ENCODE measurements around the gene PPP1R27. TPM values are rescaled to one million over a fixed set of nuclear protein-coding genes. Genes with fewer than 3 reads are reported as not detected.
"Not testable (repeated sequence)": the region's sequence is repeated elsewhere in the genome, so short reads cannot be mapped to it uniquely, and the experiment has no call there.

Gene PPP1R27
- total RNA-seq, 2 donors from 2014 or later = not detected

GRCh38 chr17:81843713-81844326 is 9.0 kb upstream of the PPP1R27 start:
- Histone ChIP-seq H3K9me3 (no peaks in the 10 kb centered on the region), H3K36me3 (peaks cover 51% of the 10 kb centered on the region), H3K27me3 (replicated peaks; ENCODE audit: insufficient read depth) (no peaks in the 10 kb centered on the region), H3K4me3 (no peak overlapping the region), H3K27ac (no peak overlapping the region), H3K4me1 (ENCODE audit: control insufficient read depth in 1 of 2, low read depth in 2 of 2) (no peaks in the 10 kb centered on the region)
- TF ChIP-seq CTCF (IDR thresholded peaks at IDR 0.05) = no peak
- DNase-seq (ENCODE audit: low spot score) = no peak
- no peak for ATAC-seq (ENCODE audit: insufficient number of reproducible peaks, low FRiP score, low read depth)

- no peaks in the 10 kb centered on the region for H3K4me1 ChIP-seq (ENCODE audit: control insufficient read depth in 1 of 2, low read depth in 2 of 2)
- no peak for ATAC-seq (ENCODE audit: insufficient number of reproducible peaks, low FRiP score, low read depth)
- no peaks in the 10 kb centered on the region for H3K27me3 ChIP-seq (replicated peaks; ENCODE audit: insufficient read depth)
- peaks cover 51% of the 10 kb centered on the region for H3K36me3 ChIP-seq
- H3K9me3 ChIP-seq = no peaks in the 10 kb centered on the region
- no peak for TF ChIP-seq CTCF (IDR thresholded peaks at IDR 0.05)
- no peak overlapping the region for H3K27ac ChIP-seq
- DNase-seq (ENCODE audit: low spot score) = no peak
- H3K4me3 ChIP-seq = no peak overlapping the region
These were observed 8.1 kb upstream of the PPP1R27 start for GRCh38 chr17:81842725-81843504.

GRCh38 chr17:81842378-81842724 is 7.5 kb upstream of the PPP1R27 start:
- Histone ChIP-seq H3K27ac (no peak overlapping the region), H3K4me3 (no peak overlapping the region), H3K36me3 (peaks cover 48% of the 10 kb centered on the region), H3K9me3 (no peaks in the 10 kb centered on the region), H3K27me3 (replicated peaks; ENCODE audit: insufficient read depth) (no peaks in the 10 kb centered on the region), H3K4me1 (ENCODE audit: control insufficient read depth in 1 of 2, low read depth in 2 of 2) (no peaks in the 10 kb centered on the region)
- DNase-seq (ENCODE audit: low spot score) (no peak), ATAC-seq (ENCODE audit: insufficient number of reproducible peaks, low FRiP score, low read depth) (no peak)
- TF ChIP-seq CTCF (IDR thresholded peaks at IDR 0.05) = no peak

- Histone ChIP-seq H3K27me3 (replicated peaks; ENCODE audit: insufficient read depth) (no peaks in the 10 kb centered on the region), H3K4me3 (no peak overlapping the region), H3K4me1 (ENCODE audit: control insufficient read depth in 1 of 2, low read depth in 2 of 2) (no peaks in the 10 kb centered on the region), H3K9me3 (no peaks in the 10 kb centered on the region), H3K27ac (no peak overlapping the region), H3K36me3 (peaks cover 43% of the 10 kb centered on the region)
- ATAC-seq (ENCODE audit: insufficient number of reproducible peaks, low FRiP score, low read depth) (no peak), DNase-seq (ENCODE audit: low spot score) (no peak)
- TF ChIP-seq CTCF (IDR thresholded peaks at IDR 0.05) = no peak
These were observed 7.0 kb upstream of the PPP1R27 start for GRCh38 chr17:81841866-81842265.

- Histone ChIP-seq H3K27me3 (replicated peaks; ENCODE audit: insufficient read depth) (no peaks in the 10 kb centered on the region), H3K9me3 (no peaks in the 10 kb centered on the region), H3K36me3 (peaks cover 35% of the 10 kb centered on the region), H3K4me3 (no peak overlapping the region), H3K27ac (no peak overlapping the region), H3K4me1 (ENCODE audit: control insufficient read depth in 1 of 2, low read depth in 2 of 2) (no peaks in the 10 kb centered on the region)
- no peak for TF ChIP-seq CTCF (IDR thresholded peaks at IDR 0.05)
- no peak for DNase-seq (ENCODE audit: low spot score)
- no peak for ATAC-seq (ENCODE audit: insufficient number of reproducible peaks, low FRiP score, low read depth)
These were observed 6.3 kb upstream of the PPP1R27 start for GRCh38 chr17:81840826-81841778.

GRCh38 chr17:81840059-81840458 is 5.2 kb upstream of the PPP1R27 start:
- H3K4me3 ChIP-seq; H3K9me3 ChIP-seq; ATAC-seq (ENCODE audit: insufficient number of reproducible peaks, low FRiP score, low read depth); DNase-seq (ENCODE audit: low spot score); H3K4me1 ChIP-seq (ENCODE audit: control insufficient read depth in 1 of 2, low read depth in 2 of 2); H3K27me3 ChIP-seq (replicated peaks; ENCODE audit: insufficient read depth); H3K27ac ChIP-seq: not testable (repeated sequence)
- H3K36me3 ChIP-seq = peaks cover 25% of the 10 kb centered on the region

All from thoracic aorta (tissue), 2 donors.